ENCODE data around the gene SLC4A9. TPM values are rescaled to one million over a fixed set of nuclear protein-coding genes. Genes with fewer than 3 reads are reported as not detected.

The SLC4A9 gene
- total and polyA plus RNA-seq, 2 donors from 2014 or later, result 2.5 to 29.9 TPM

- H3K36me3 ChIP-seq (ENCODE audit: control insufficient read depth in 2 of 3, insufficient read depth in 3 of 3, low read length in 3 of 3), result peaks cover 0 to 2% (median 0%) of the 10 kb centered on the region in 3 donors
- H3K27ac ChIP-seq (ENCODE audit: low read depth in 2 of 2, low read length in 2 of 2), result no peak overlapping the region
- peaks cover 0 to 8% (median 6%) of the 10 kb centered on the region in 3 donors for H3K4me1 ChIP-seq (ENCODE audit: control insufficient read depth in 2 of 3, insufficient read depth in 2 of 3, low read depth in 1 of 3, low read length in 3 of 3)
- FAIRE-seq (no peak), DNase-seq (no peak)
- H3K27me3 ChIP-seq (ENCODE audit: control insufficient read depth, insufficient read depth, low read length), result no peaks in the 10 kb centered on the region
- no peak overlapping the region for H3K4me3 ChIP-seq (ENCODE audit: low read length in 3 of 3)
- no peak for TF ChIP-seq CTCF (IDR thresholded peaks at IDR 0.05; ENCODE audit: borderline replicate concordance, extremely low read depth, insufficient read depth)
- H3K9me3 ChIP-seq (ENCODE audit: control insufficient read depth in 2 of 3, insufficient read depth in 1 of 3, low read length in 3 of 3), result no peaks in the 10 kb centered on the region
- H3K9ac ChIP-seq (ENCODE audit: low read length in 3 of 3), result no peak overlapping the region
- intact Hi-C loops (cut with DNase I), result no loop called here
Measured at GRCh38 chr5:140365282-140365681, 5.3 kb downstream of the SLC4A9 start.

GRCh38 chr5:140365941-140366340 lies 5.9 kb downstream of the SLC4A9 start:
- Histone ChIP-seq H3K36me3 (ENCODE audit: control insufficient read depth in 2 of 3, insufficient read depth in 3 of 3, low read length in 3 of 3) (peaks cover 0 to 2% (median 0%) of the 10 kb centered on the region in 3 donors), H3K4me1 (ENCODE audit: control insufficient read depth in 2 of 3, insufficient read depth in 2 of 3, low read depth in 1 of 3, low read length in 3 of 3) (peaks cover 0 to 8% (median 6%) of the 10 kb centered on the region in 3 donors), H3K4me3 (ENCODE audit: low read length in 3 of 3) (no peak overlapping the region), H3K9ac (ENCODE audit: low read length in 3 of 3) (no peak overlapping the region), H3K9me3 (ENCODE audit: control insufficient read depth in 2 of 3, insufficient read depth in 1 of 3, low read length in 3 of 3) (no peaks in the 10 kb centered on the region), H3K27ac (ENCODE audit: low read depth in 2 of 2, low read length in 2 of 2) (no peak overlapping the region), H3K27me3 (ENCODE audit: control insufficient read depth, insufficient read depth, low read length) (no peaks in the 10 kb centered on the region)
- no peak for DNase-seq
- intact Hi-C loops (cut with DNase I), result no loop called here
- TF ChIP-seq CTCF (IDR thresholded peaks at IDR 0.05; ENCODE audit: borderline replicate concordance, extremely low read depth, insufficient read depth), result no peak
- no peak for FAIRE-seq

GRCh38 chr5:140366589-140367255 lies 6.7 kb downstream of the SLC4A9 start:
- H3K27me3 ChIP-seq (ENCODE audit: control insufficient read depth, insufficient read depth, low read length), result no peaks in the 10 kb centered on the region
- peaks cover 0 to 8% (median 6%) of the 10 kb centered on the region in 3 donors for H3K4me1 ChIP-seq (ENCODE audit: control insufficient read depth in 2 of 3, insufficient read depth in 2 of 3, low read depth in 1 of 3, low read length in 3 of 3)
- no peaks in the 10 kb centered on the region for H3K9me3 ChIP-seq (ENCODE audit: control insufficient read depth in 2 of 3, insufficient read depth in 1 of 3, low read length in 3 of 3)
- H3K9ac ChIP-seq (ENCODE audit: low read length in 3 of 3), result no peak overlapping the region
- DNase-seq (no peak), FAIRE-seq (no peak)
- intact Hi-C loops (cut with DNase I), result no loop called here
- no peak for TF ChIP-seq CTCF (IDR thresholded peaks at IDR 0.05; ENCODE audit: borderline replicate concordance, extremely low read depth, insufficient read depth)
- no peak overlapping the region for H3K27ac ChIP-seq (ENCODE audit: low read depth in 2 of 2, low read length in 2 of 2)
- H3K4me3 ChIP-seq (ENCODE audit: low read length in 3 of 3), result no peak overlapping the region
- H3K36me3 ChIP-seq (ENCODE audit: control insufficient read depth in 2 of 3, insufficient read depth in 3 of 3, low read length in 3 of 3), result peaks cover 0 to 2% (median 0%) of the 10 kb centered on the region in 3 donors

All from kidney (tissue), 14 donors.